GM19025 (cell line): ENCODE data around the gene CIPC.

Source experiments
- ATAC-seq: cut with Tn5 transposase; IDR thresholded peaks from one replicate; pipeline ENCODE4 v1.9.1; 2021; ENCODE audit warnings: mild to moderate bottlenecking, low read depth, moderate library complexity; ENCODE audit not compliant: unreplicated experiment

CIPC gene

DNA sequence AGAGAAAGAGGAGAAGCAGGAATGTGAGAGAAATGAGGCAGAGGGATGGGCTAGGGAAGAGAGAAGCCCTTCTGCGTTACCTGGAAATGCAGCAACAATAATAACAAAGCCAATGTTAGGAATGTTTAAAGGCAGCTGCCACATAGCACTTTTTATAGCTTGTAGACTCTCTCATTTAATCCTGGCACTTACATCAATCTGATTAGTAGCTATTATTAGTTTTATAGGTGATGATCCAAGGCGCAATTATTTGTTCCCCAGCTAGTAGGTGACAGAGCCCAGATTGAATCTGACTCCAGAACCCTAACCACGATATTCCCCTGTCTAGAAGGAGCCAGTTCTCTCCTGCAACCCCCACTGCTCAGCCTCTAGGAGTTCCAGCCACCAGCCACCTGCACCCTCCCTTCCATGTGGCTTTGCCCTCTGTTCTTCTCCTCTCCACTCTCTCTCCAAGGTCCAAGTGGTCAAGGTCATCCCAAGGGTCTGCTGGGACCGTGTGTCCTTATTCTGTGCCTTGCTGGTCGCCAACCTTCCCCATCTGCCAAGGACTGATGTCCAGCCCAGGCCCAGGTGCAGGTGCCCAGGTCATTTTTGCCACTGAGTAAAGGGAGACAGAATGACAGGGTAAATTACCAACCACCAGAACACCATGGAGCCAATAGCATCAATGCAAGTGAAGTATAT is 29.4 kb upstream of the CIPC start:
- ATAC-seq, result no peak

- ATAC-seq, result no peak
These were observed 28.5 kb upstream of the CIPC start for GRCh38 chr14:77069551-77069950.

DNA sequence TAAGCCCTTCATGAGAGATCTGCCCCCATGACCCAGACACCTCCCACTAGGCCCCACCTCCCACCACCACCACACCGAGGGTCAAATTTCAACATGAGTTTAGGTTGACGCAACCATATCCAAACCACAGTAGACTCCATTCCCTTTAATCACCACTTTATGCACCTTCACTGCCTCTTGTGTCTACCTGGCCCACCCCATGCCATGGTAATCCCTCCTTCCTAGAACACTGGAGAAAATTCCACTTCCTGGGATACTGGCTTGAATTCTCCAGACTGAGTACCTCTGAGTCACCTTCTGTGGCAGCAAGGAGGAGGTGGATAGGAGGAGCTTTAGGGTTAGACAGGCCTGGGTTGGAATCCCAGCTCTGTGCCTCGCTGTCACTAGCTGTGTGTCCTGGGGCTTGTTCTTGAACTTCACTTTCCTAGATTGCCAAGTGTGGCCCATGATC is 26.1 kb upstream of the CIPC start:
- ATAC-seq, result no peak

- no peak for ATAC-seq
These were observed 23.1 kb upstream of the CIPC start for GRCh38 chr14:77074969-77075368.

- ATAC-seq, result no peak
These were observed 21.9 kb upstream of the CIPC start for GRCh38 chr14:77076113-77076631.

GRCh38 chr14:77077040-77077439 is 21.0 kb upstream of the CIPC start:
- no peak for ATAC-seq

DNA sequence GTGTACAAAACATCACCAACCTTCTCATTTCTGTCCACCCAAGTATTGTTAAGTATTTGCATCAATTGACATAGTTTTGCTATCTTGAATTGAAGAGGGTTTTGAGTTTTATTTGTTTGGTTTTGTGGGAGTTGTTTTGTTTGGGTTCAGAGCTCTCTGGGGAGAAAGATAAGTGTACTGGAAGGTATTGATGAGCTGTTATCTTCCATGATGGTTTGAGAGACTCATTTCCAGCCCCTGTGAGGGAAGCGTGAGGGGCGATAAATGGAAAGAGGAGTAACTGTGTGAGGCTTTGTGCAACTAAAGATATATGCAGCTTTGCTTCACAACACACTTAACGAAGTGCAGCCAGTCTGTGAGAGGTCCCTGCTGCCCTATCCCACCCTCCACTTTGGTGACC is 15.7 kb upstream of the CIPC start:
- ATAC-seq, result no peak

DNA sequence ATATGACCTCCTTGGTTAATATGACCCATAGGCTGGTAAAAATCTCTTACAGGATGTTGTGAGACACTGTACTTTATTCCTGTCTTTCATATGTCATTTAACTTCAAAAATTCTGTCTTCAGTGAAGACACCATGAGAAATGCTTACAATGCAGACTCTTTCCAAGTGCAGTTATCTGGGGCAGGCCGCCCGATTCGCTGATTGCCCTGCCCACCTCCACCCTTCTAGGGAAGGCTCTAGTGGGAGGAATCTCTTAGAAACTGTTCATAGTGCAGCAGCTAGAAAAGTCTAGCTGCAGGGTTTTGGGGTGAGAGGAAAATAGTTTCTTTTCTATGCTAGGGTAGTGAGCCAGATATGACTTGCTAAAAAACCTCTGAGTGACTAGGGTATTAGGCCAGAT is 15.0 kb upstream of the CIPC start:
- no peak for ATAC-seq

- ATAC-seq, result no peak
These were observed 13.1 kb upstream of the CIPC start for GRCh38 chr14:77084985-77085384.

- no peak for ATAC-seq
These were observed 12.5 kb upstream of the CIPC start for GRCh38 chr14:77085538-77085937.

DNA sequence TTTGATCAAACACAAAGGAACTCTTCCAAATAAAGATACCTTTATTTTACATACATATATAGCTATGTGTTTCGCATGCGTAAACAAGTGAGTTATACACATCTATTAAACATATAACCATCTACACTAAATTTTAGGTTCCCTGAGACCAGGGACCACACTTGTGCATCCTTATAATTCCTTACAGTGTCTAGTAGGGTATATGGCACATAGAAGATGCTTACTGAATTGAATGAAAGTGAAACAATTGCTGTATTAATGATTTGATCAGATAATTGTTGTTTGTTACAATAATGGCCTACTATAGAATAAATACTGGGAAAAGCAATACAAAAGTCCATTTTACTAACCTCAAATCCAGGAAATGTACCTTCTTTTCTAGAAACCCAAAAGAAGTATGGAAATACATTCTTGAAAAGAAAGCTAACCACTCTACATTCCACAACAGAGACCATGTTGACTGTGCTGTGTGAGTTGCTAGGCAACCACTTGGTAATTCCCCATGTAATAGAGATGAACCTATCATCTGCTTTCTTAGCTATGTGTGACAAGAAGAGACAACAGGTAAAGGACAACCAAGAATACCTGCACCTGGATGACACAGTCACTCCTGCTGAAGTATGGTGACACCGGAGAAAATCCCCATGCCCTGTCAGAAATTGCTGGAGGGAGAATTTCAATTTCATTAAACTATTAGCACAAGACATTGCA is 11.9 kb upstream of the CIPC start:
- no peak for ATAC-seq

GRCh38 chr14:77086951-77087350 is 11.1 kb upstream of the CIPC start:
- ATAC-seq, result no peak

DNA sequence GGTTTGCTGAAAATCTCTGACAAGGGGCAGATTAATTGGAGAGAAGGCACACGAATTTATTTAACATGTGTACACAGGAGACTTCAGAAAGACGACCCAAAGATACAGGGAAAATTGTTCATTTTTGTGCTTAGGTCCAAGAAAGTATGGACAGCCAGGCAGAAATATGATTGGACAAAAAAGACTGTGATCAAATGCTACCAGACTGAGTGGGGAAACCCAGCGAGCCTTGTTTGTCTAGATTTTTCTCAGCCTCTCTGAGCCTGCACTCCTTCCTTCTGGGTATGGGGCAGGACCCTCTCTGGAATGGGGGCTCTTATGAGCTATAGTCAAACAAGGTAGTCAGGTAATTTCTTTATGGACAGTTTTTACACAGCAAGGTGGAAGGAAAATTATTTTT is 10.4 kb upstream of the CIPC start:
- ATAC-seq, result no peak

- no peak for ATAC-seq
These were observed 9.8 kb upstream of the CIPC start for GRCh38 chr14:77088219-77088618.

DNA sequence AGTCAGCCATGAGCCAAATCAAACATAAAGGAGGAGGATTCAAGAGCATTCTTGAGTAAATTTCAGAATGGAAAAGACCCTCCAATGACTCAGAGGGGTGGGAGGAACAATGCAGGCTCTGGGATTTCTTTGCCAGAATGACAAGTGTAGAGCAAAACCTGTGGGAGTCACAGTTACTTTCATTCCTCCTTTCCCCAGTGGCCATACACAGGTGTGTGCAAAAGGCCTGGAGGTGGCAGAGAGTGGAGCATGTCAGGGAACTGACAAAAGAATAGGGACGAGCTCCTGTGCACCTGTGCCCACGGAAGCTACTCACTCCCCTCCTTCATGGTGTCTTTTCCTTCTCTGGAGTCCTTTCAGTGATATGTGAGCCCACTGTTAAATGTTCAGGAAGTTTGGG is 9.4 kb upstream of the CIPC start:
- no peak for ATAC-seq

GRCh38 chr14:77091518-77091917 is 6.5 kb upstream of the CIPC start:
- ATAC-seq, result no peak

DNA sequence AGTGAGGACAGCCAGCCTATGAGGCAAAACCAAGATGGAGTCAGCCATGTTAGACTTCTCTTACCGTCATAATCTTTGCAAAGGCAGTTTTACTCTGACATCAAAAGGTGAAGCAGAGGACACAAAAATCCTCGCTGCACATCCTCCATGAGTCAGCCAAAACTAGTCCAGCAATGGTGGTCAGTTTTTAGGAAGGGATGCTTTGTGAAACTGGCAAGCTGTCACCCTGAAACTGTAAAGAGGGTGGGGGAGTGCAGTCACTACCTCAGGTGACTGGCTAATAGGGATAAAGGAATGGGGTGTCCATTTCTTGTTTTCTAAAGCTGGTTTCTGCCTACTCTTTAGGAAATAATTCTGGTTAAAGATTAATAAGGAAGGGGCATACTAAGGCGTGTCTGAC is 5.4 kb upstream of the CIPC start:
- no peak for ATAC-seq

DNA sequence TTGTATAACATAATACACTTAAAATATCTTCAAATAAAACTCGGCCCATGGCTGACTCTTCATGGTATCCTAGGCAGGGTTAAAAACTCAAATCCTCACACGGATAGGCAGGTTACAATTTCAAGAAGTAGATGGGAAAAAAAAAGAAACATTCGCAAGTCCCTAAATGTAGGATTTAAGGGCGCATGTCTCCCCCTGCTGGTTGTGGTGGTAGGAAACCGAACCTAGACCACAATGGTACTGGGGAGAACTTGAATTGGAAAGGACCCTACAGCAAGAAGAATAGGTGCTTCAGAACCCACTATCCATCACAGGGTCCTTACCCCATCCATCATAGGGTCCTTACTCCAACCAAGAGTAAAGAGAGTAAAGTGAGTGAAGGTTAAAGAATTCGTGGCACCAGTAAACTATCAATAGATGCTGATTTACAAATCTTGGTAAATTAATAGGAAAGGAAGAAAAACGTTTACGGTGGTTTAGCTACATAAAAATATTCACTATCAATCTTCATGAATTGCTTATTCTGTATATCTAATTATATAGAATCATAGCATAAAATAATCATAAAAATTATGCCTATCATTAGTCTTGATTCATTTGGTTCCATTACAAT is 3.3 kb upstream of the CIPC start:
- ATAC-seq, result no peak

- ATAC-seq, result no peak
These were observed 905 bp upstream of the CIPC start for GRCh38 chr14:77097006-77097699.

GRCh38 chr14:77098529-77099353 is 683 bp downstream of the CIPC start:
- no peak for ATAC-seq
